B cell (primary cell): ENCODE measurements around the gene ORC1. TPM values are rescaled to one million over a fixed set of nuclear protein-coding genes. Genes with fewer than 3 reads are reported as not detected.

Experiments used
- ATAC-seq: fragments of 200-7000 bp; cut with Tn5 transposase; one replicate; pipeline ENCODE4 v1.10.0; 2021; ENCODE audit warnings: low read depth, mild to moderate bottlenecking, moderate number of reproducible peaks, moderate library complexity
- CTCF ChIA-PET: fragments of 350-600 bp; sonication (Branson Sonifier 250); formaldehyde crosslinking; loops from one replicate; lab custom pipeline; 2021; ENCODE audit warnings: antibody characterized with exemption, inconsistent platforms; lab: Charles Lee
- POLR2A ChIA-PET: fragments of 350-600 bp; sonication (Branson Sonifier 250); formaldehyde crosslinking; loops from one replicate; lab custom pipeline; 2021; ENCODE audit warnings: antibody characterized with exemption; lab: Charles Lee
- DNase-seq: peaks from one replicate; pipeline ENCODE4 v3.0.0; 2013
- H2AFZ ChIP-seq: 2 replicates; pipeline ENCODE4 v1.6.1; 2012; ENCODE audit warnings: mild to moderate bottlenecking, low read depth, low read length; ENCODE audit not compliant: insufficient read depth, poor library complexity, severe bottlenecking
- H3K27ac ChIP-seq, 2 donors: 1 replicate in 1 of 2; 2 replicates in 1 of 2; pipeline ENCODE4 v1.5.1; 2012 to 2013; ENCODE audit warnings: low read length in 2 of 2, mild to moderate bottlenecking in 2 of 2, moderate library complexity in 1 of 2
- H3K27me3 ChIP-seq, 4 experiments: fragments of 200-600 bp in 1 of 4; sonication (generic) in 1 of 4; replicated peaks in 1 of 4; 1 replicate in 2 of 4; 2 replicates in 2 of 4; pipeline versions ENCODE4 v1.6.1 to v1.7.0; 2013 to 2016; ENCODE audit warnings: low read length in 3 of 4, mild to moderate bottlenecking in 2 of 4, mixed read lengths in 1 of 4, moderate library complexity in 1 of 4; ENCODE audit not compliant: insufficient read depth in 4 of 4, control insufficient read depth in 3 of 4; ENCODE audit errors: control extremely low read depth in 1 of 4
- H3K36me3 ChIP-seq, 2 experiments: replicated peaks in 1 of 2; 1 replicate in 1 of 2; 2 replicates in 1 of 2; pipeline versions ENCODE4 v1.6.1 to v1.7.1; 2013; ENCODE audit warnings: low read length in 1 of 2; ENCODE audit not compliant: insufficient read depth in 2 of 2, control insufficient read depth in 1 of 2; ENCODE audit errors: control extremely low read depth in 1 of 2, extremely low read depth in 1 of 2
- H3K4me1 ChIP-seq, 2 donors: fragments of 200-600 bp in 1 of 2; sonication (generic) in 1 of 2; 1 replicate in 1 of 2; 2 replicates in 1 of 2; pipeline versions ENCODE4 v1.5.1 to v1.6.1; 2013 to 2017; ENCODE audit warnings: low read length in 2 of 2; ENCODE audit not compliant: control insufficient read depth in 2 of 2, insufficient read depth in 2 of 2
- H3K4me2 ChIP-seq: replicated peaks from 2 replicates; pipeline ENCODE3; 2012; ENCODE audit warnings: mild to moderate bottlenecking, low read depth, low read length; ENCODE audit not compliant: poor library complexity, severe bottlenecking
- H3K4me3 ChIP-seq, 5 experiments: fragments of 200-600 bp in 1 of 5; sonication (generic) in 1 of 5; 1 replicate in 3 of 5; 2 replicates in 2 of 5; pipeline versions ENCODE4 v1.5.1 to v1.7.0; 2011 to 2016; ENCODE audit warnings: low read length in 4 of 5, mild to moderate bottlenecking in 4 of 5, low read depth in 2 of 5, control low read depth in 1 of 5, moderate library complexity in 1 of 5; ENCODE audit not compliant: insufficient read depth in 1 of 5; ENCODE audit errors: control extremely low read depth in 1 of 5, extremely low read depth in 1 of 5
- H3K79me2 ChIP-seq: fragments of 200-600 bp; sonication (generic); one replicate; pipeline ENCODE4 v1.6.0; 2016; ENCODE audit warnings: low read length; ENCODE audit not compliant: control insufficient read depth, insufficient read depth
- H3K9ac ChIP-seq: fragments of 200-600 bp; sonication (generic); 2 replicates; pipeline ENCODE4 v1.6.1; 2017; ENCODE audit warnings: mild to moderate bottlenecking, low read length, moderate library complexity
- H3K9me3 ChIP-seq, 3 donors: one replicate each; pipeline versions ENCODE4 v1.6.1 to v1.7.1; 2013; ENCODE audit warnings: low read length in 2 of 3; ENCODE audit not compliant: control insufficient read depth in 2 of 3, insufficient read depth in 1 of 3; ENCODE audit errors: control extremely low read depth in 1 of 3
- H4K20me1 ChIP-seq: 2 replicates; pipeline ENCODE4 v1.6.0; 2012; ENCODE audit warnings: mild to moderate bottlenecking, low read length; ENCODE audit not compliant: insufficient read depth, control insufficient read depth, poor library complexity, severe bottlenecking
- H3K27ac Mint-ChIP-seq: one replicate; pipeline ENCODE4 v1.8.0; 2021; ENCODE audit warnings: mixed read lengths
- H3K27me3 Mint-ChIP-seq: one replicate; pipeline ENCODE4 v1.8.0; 2021; ENCODE audit warnings: mixed read lengths
- H3K4me1 Mint-ChIP-seq: one replicate; pipeline ENCODE4 v1.8.0; 2021; ENCODE audit warnings: mixed read lengths
- H3K4me3 Mint-ChIP-seq: one replicate; pipeline ENCODE4 v1.8.0; 2021; ENCODE audit warnings: mixed read lengths
- H3K9me3 Mint-ChIP-seq: one replicate; pipeline ENCODE4 v1.8.0; 2022; ENCODE audit warnings: mixed read lengths; ENCODE audit not compliant: insufficient read depth
- CTCF ChIP-seq: fragments of 200-600 bp; IDR thresholded peaks from one replicate; pipeline ENCODE4 v1.8.0; 2022; ENCODE audit warnings: antibody characterized with exemption, mild to moderate bottlenecking
- EZH2 ChIP-seq: IDR thresholded peaks from 2 replicates; pipeline ENCODE4 v1.6.1; 2012; ENCODE audit warnings: borderline replicate concordance, low read depth, mild to moderate bottlenecking, moderate library complexity, low read length; ENCODE audit not compliant: insufficient read depth, poor library complexity, severe bottlenecking
- WGBS: methylation state at CpG from one replicate; pipeline ENCODE4 v1.1.5; 2013; ENCODE audit warnings: missing lambda C conversion rate; ENCODE audit not compliant: insufficient coverage; 5-methylcytosine and 5-hydroxymethylcytosine counted together
- intact Hi-C: fragments of 100-400 bp; cut with micrococcal nuclease; formaldehyde crosslinking; loops from one replicate; pipeline ENCODE4 v1.10.0; 2022
- polyA plus RNA-seq: library from polyadenylated mRNA; depleted of rRNA; stranded (reverse); fragments of >200 nt; gene quantifications from 2 replicates; pipeline ENCODE4 v1.2.3, GENCODE V29; 2012
- total RNA-seq, 2 donors: library from RNA; stranded (reverse); fragments of 120-200 nt in 1 of 2; gene quantifications; 1 replicate in 1 of 2; 2 replicates in 1 of 2; pipeline versions ENCODE4 v1.2.3 to v1.2.4, GENCODE V29; 2013 to 2022

The ORC1 gene
- total and polyA plus RNA-seq, 2 donors (not counting 1 experiment from before 2014, with no cell fraction given): 0.78 to 1.3 TPM

GRCh38 chr1:52365071-52365745 is 39.0 kb downstream of the ORC1 start:
- peaks cover 18 to 20% of the 10 kb centered on the region in 2 donors for H3K4me1 ChIP-seq
- H3K36me3 ChIP-seq: peaks cover 2 to 31% of the 10 kb centered on the region in 2 experiments
- peaks cover 26% of the 10 kb centered on the region for H3K79me2 ChIP-seq
- H3K9me3 ChIP-seq: no peaks in the 10 kb centered on the region
- H3K9me3 Mint-ChIP-seq: no peaks in the 10 kb centered on the region
- intact Hi-C loops: loop anchor here (5.0 to 10.0 kb wide), 7 partner anchors 337 to 1580 kb away; partner anchors contain the start of genes IFT25, LRP8, LRRC42 and ZYG11A
- CTCF ChIA-PET: interaction anchor here (2.0 to 2.6 kb wide), 2 partner anchors 40 to 321 kb away, joined by 6 to 18 read pairs; partner anchors contain the start of genes ORC1 and PRPF38A
- H3K4me3 ChIP-seq: peak overlapping the region; percentile 73 to 88 (median 79)
- ATAC-seq (no peak), DNase-seq (no peak)
- H2AFZ ChIP-seq: peak overlapping the region; percentile 92
- H4K20me1 ChIP-seq: peaks cover 24% of the 10 kb centered on the region
- 16% methylated on average over 22 of the region's 22 CpGs for WGBS
- H3K27ac ChIP-seq: peak overlapping the region; percentile 71 to 90
- peak overlapping the region; percentile 93 for H3K27ac Mint-ChIP-seq
- peak overlapping the region; percentile 91 for H3K9ac ChIP-seq
- H3K27me3 Mint-ChIP-seq: peaks cover 4% of the 10 kb centered on the region
- no peak for TF ChIP-seq EZH2
- no peak for TF ChIP-seq CTCF
- peak overlapping the region; percentile 96 for H3K4me3 Mint-ChIP-seq
- H3K4me1 Mint-ChIP-seq: peaks cover 34% of the 10 kb centered on the region
- no peaks in the 10 kb centered on the region for H3K27me3 ChIP-seq
- POLR2A ChIA-PET: interaction anchor here (1.5 kb wide), 1 partner anchor 39 kb away, joined by 10 read pairs; the partner anchor contains the start of genes ORC1 and PRPF38A
- peak overlapping the region; percentile 86 for H3K4me2 ChIP-seq
